Activated effector memory CD4-positive, alpha-beta T cell treated with Interleukin-2 at 50 U/mL for 16 hours (primary cell): ENCODE results near the gene FRMD4A.

Experiments
- DNase-seq: peaks from one replicate; pipeline ENCODE4 v3.0.0-alpha.2; 2020

Gene FRMD4A

GRCh38 chr10:14340051-14340744 is 9.5 kb upstream of the FRMD4A start:
- DNase-seq: no peak

GRCh38 chr10:14336736-14337135 is 6.0 kb upstream of the FRMD4A start:
- DNase-seq: no peak

GRCh38 chr10:14334771-14335170 is 4.0 kb upstream of the FRMD4A start:
- no peak for DNase-seq

GRCh38 chr10:14333606-14334005 is 2.9 kb upstream of the FRMD4A start:
- no peak for DNase-seq

- no peak for DNase-seq
These were observed 2.2 kb upstream of the FRMD4A start for GRCh38 chr10:14332903-14333302.

GRCh38 chr10:14329746-14330173 is 964 bp downstream of the FRMD4A start:
- no peak for DNase-seq

- no peak for DNase-seq
These were observed 1.6 kb downstream of the FRMD4A start for GRCh38 chr10:14328881-14329672.

GRCh38 chr10:14327527-14327926 is 3.2 kb downstream of the FRMD4A start:
- DNase-seq: no peak

GRCh38 chr10:14326581-14326980 is 4.1 kb downstream of the FRMD4A start:
- DNase-seq: no peak

GRCh38 chr10:14325325-14325955 is 5.3 kb downstream of the FRMD4A start:
- peak; percentile 4 for DNase-seq

- no peak for DNase-seq
These were observed 8.1 kb downstream of the FRMD4A start for GRCh38 chr10:14322526-14323188.

GRCh38 chr10:14318007-14318406 is 12.7 kb downstream of the FRMD4A start:
- DNase-seq: no peak

- no peak for DNase-seq
These were observed 18.7 kb downstream of the FRMD4A start for GRCh38 chr10:14312014-14312413.

GRCh38 chr10:14311206-14311957 is 19.3 kb downstream of the FRMD4A start:
- no peak for DNase-seq

GRCh38 chr10:14309593-14309992 is 21.1 kb downstream of the FRMD4A start:
- no peak for DNase-seq

GRCh38 chr10:14306190-14306589 is 24.5 kb downstream of the FRMD4A start:
- DNase-seq: no peak

GRCh38 chr10:14304046-14304445 is 26.7 kb downstream of the FRMD4A start:
- DNase-seq: no peak

GRCh38 chr10:14302035-14302434 is 28.7 kb downstream of the FRMD4A start:
- DNase-seq: no peak

- no peak for DNase-seq
These were observed 31.2 kb downstream of the FRMD4A start for GRCh38 chr10:14299556-14299955.

GRCh38 chr10:14296065-14296709 is 34.5 kb downstream of the FRMD4A start:
- no peak for DNase-seq

- DNase-seq: no peak
These were observed 36.2 kb downstream of the FRMD4A start for GRCh38 chr10:14294347-14295059.
